IMR-90 (cell line): ENCODE measurements around the gene ABCB10. TPM values are rescaled to one million over a fixed set of nuclear protein-coding genes. Genes with fewer than 3 reads are reported as not detected.

Experiments used
- ATAC-seq: fragments of 200-7000 bp; cut with Tn5 transposase; 2 replicates; pipeline ENCODE4 v1.9.1; 2020; ENCODE audit warnings: low read depth, mild to moderate bottlenecking, moderate library complexity
- BruUV-seq: library from RNA; stranded (reverse); fragments of 400-500 nt; replicated peaks from 2 replicates; lab custom pipeline; 2021; lab: Mats Ljungman, UMichigan
- CTCF ChIA-PET: fragments of 300-600 bp; formaldehyde crosslinking; extraction: SDS; loops from one replicate; lab custom pipeline; 2021; ENCODE audit warnings: antibody characterized with exemption; lab: Yijun Ruan, JAX
- POLR2A ChIA-PET: fragments of 300-600 bp; sonication (Branson Sonifier 250); formaldehyde crosslinking; loops from one replicate; lab custom pipeline; 2022; ENCODE audit warnings: antibody characterized with exemption; ENCODE audit not compliant: unreplicated experiment; lab: Charles Lee
- DNase-seq: peaks from one replicate; pipeline ENCODE4 v3.0.0; 2013
- H2AFZ ChIP-seq: replicated peaks from 2 replicates; pipeline ENCODE3; 2013; ENCODE audit warnings: low read length, mild to moderate bottlenecking; ENCODE audit not compliant: poor library complexity
- H2AK5ac ChIP-seq: 2 replicates; pipeline ENCODE4 v1.6.1; 2013; ENCODE audit warnings: low read depth, low read length, inconsistent platforms
- H2AK9ac ChIP-seq: replicated peaks from 2 replicates; pipeline ENCODE3; 2013; ENCODE audit warnings: mild to moderate bottlenecking, low read depth, low read length, moderate library complexity; ENCODE audit not compliant: poor library complexity
- H2BK120ac ChIP-seq: 2 replicates; pipeline ENCODE4 v1.6.1; 2013; ENCODE audit warnings: low read depth, low read length, inconsistent platforms
- H2BK15ac ChIP-seq: 3 replicates; pipeline ENCODE4 v1.6.1; 2013; ENCODE audit warnings: low read depth, low read length, inconsistent platforms
- H2BK20ac ChIP-seq: 2 replicates; pipeline ENCODE4 v1.6.1; 2013; ENCODE audit warnings: low read depth, mild to moderate bottlenecking, inconsistent platforms, low read length, moderate library complexity
- H2BK5ac ChIP-seq: 2 replicates; pipeline ENCODE4 v1.6.1; 2013; ENCODE audit warnings: mild to moderate bottlenecking, low read depth, low read length, inconsistent platforms; ENCODE audit not compliant: poor library complexity, severe bottlenecking
- H3K14ac ChIP-seq: replicated peaks from 2 replicates; pipeline ENCODE4 v1.6.1; 2013; ENCODE audit warnings: low read depth, low read length, inconsistent platforms
- H3K18ac ChIP-seq: 2 replicates; pipeline ENCODE4 v1.6.1; 2013; ENCODE audit warnings: low read depth, low read length, control low read depth
- H3K23ac ChIP-seq: 2 replicates; pipeline ENCODE4 v1.6.1; 2013; ENCODE audit warnings: low read depth, low read length, inconsistent platforms
- H3K27ac ChIP-seq: 2 replicates; pipeline ENCODE4 v1.5.1; 2013; ENCODE audit warnings: mild to moderate bottlenecking, control low read depth, low read length; ENCODE audit not compliant: insufficient read depth
- H3K27me3 ChIP-seq: 2 replicates; pipeline ENCODE4 v1.6.1; 2013; ENCODE audit warnings: low read length; ENCODE audit not compliant: control insufficient read depth, insufficient read depth
- H3K36me3 ChIP-seq: 2 replicates; pipeline ENCODE4 v1.6.1; 2013; ENCODE audit warnings: low read length, mixed read lengths; ENCODE audit not compliant: control insufficient read depth, insufficient read depth
- H3K4ac ChIP-seq: 2 replicates; pipeline ENCODE4 v1.6.1; 2013; ENCODE audit warnings: low read depth, low read length, inconsistent platforms
- H3K4me1 ChIP-seq: 2 replicates; pipeline ENCODE4 v1.6.1; 2013; ENCODE audit warnings: low read length, mixed read lengths; ENCODE audit not compliant: control insufficient read depth, insufficient read depth
- H3K4me2 ChIP-seq: 2 replicates; pipeline ENCODE4 v1.6.1; 2013; ENCODE audit warnings: low read depth, mild to moderate bottlenecking, control low read depth, low read length, moderate library complexity
- H3K4me3 ChIP-seq: 2 replicates; pipeline ENCODE4 v1.5.1; 2013; ENCODE audit warnings: low read depth, mild to moderate bottlenecking, control low read depth, low read length, moderate library complexity; ENCODE audit not compliant: insufficient read depth
- H3K56ac ChIP-seq: 2 replicates; pipeline ENCODE4 v1.6.1; 2013; ENCODE audit warnings: low read length, inconsistent platforms; ENCODE audit not compliant: insufficient read depth; ENCODE audit errors: extremely low read depth
- H3K79me1 ChIP-seq, 2 experiments: 2 replicates each; pipeline ENCODE4 v1.6.1; 2013; ENCODE audit warnings: low read length in 2 of 2, inconsistent platforms in 1 of 2, low read depth in 1 of 2
- H3K9ac ChIP-seq: 2 replicates; pipeline ENCODE4 v1.6.1; 2013; ENCODE audit warnings: low read depth, low read length, control low read depth
- H3K9me1 ChIP-seq: 2 replicates; pipeline ENCODE4 v1.6.1; 2013; ENCODE audit warnings: low read length, inconsistent platforms; ENCODE audit not compliant: insufficient read depth
- H3K9me3 ChIP-seq: 2 replicates; pipeline ENCODE4 v1.6.1; 2013; ENCODE audit warnings: low read length; ENCODE audit not compliant: control insufficient read depth, insufficient read depth
- H4K20me1 ChIP-seq: 2 replicates; pipeline ENCODE4 v1.6.1; 2013; ENCODE audit warnings: low read length, inconsistent platforms; ENCODE audit not compliant: insufficient read depth
- H4K5ac ChIP-seq: 2 replicates; pipeline ENCODE4 v1.6.1; 2013; ENCODE audit warnings: mild to moderate bottlenecking, low read depth, low read length, control low read depth
- H4K8ac ChIP-seq, 2 experiments: 2 replicates each; pipeline ENCODE4 v1.6.1; 2013; ENCODE audit warnings: low read depth in 2 of 2, low read length in 2 of 2, control low read depth in 1 of 2, inconsistent platforms in 1 of 2
- H4K91ac ChIP-seq: 2 replicates; pipeline ENCODE4 v1.6.1; 2013; ENCODE audit warnings: low read depth, low read length, inconsistent platforms; ENCODE audit not compliant: insufficient read depth
- POLR2A ChIP-seq: IDR thresholded peaks from 2 replicates; pipeline ENCODE4 v1.6.1; 2012; ENCODE audit warnings: mild to moderate bottlenecking, low read depth, low read length
- RCOR1 ChIP-seq: IDR thresholded peaks from 2 replicates; pipeline ENCODE4 v1.6.1; 2012; ENCODE audit warnings: mild to moderate bottlenecking, low read length, improper control_type of control experiment; ENCODE audit not compliant: insufficient replicate concordance
- USF2 ChIP-seq: fragments of 150-350 bp; IDR thresholded peaks from 2 replicates; pipeline ENCODE4 v1.6.1; 2017; ENCODE audit warnings: mild to moderate bottlenecking, antibody characterized with exemption, low read length, low read depth
- WGBS, 2 experiments: methylation state at CpG; one replicate each; pipeline versions ENCODE4 v1.1.5 to v1.1.7; 2013; ENCODE audit warnings: missing lambda C conversion rate in 2 of 2; ENCODE audit not compliant: insufficient read length in 1 of 2; ENCODE audit errors: extremely low coverage in 2 of 2; 5-methylcytosine and 5-hydroxymethylcytosine counted together
- dilution Hi-C: fragments of 300-500 bp; cut with HindIII; formaldehyde crosslinking; loops from one replicate; pipeline ENCODE4 v1.14.3; 2018; ENCODE audit warnings: low sequenced_read_pairs; ENCODE audit not compliant: unreplicated experiment
- in situ Hi-C: fragments of 300-500 bp; cut with MboI; formaldehyde crosslinking; loops from 3 replicates; pipeline ENCODE4 v1.14.3; 2019; ENCODE audit warnings: low sequenced_read_pairs, inconsistent platforms, mixed read lengths
- intact Hi-C: fragments of 100-400 bp; cut with micrococcal nuclease; formaldehyde crosslinking; loops from 2 replicates; pipeline ENCODE4 v1.10.0; 2022
- polyA plus RNA-seq, 3 experiments: library from polyadenylated mRNA; depleted of rRNA; stranded (reverse); fragments of >200 nt; gene quantifications; 2 replicates each; pipeline ENCODE4 v1.2.3, GENCODE V29; 2012; ENCODE audit warnings: low replicate concordance in 1 of 3
- total RNA-seq: library from RNA; depleted of rRNA; stranded (reverse); fragments of >200 nt; gene quantifications from 2 replicates; pipeline ENCODE4 v1.2.3, GENCODE V29; 2012

ABCB10 gene
- total and polyA plus RNA-seq, 2 of the 4 experiments (the other 2 are of a cell fraction), result 6.5 to 10.9 TPM

GRCh38 chr1:229579059-229579673, 20.7 kb upstream of the ABCB10 start:
- H3K79me1 ChIP-seq, result no peaks in the 10 kb centered on the region
- WGBS, 2 experiments, result 0% methylated on average over 5 of the region's 9 CpGs; no CpG with 5 or more reads in 1 of the 2 experiments
- no TSS peak for BruUV-seq
- H3K4ac ChIP-seq, result no peak overlapping the region
- 0 out of 2 replicates have a peak overlapping the region, but pooled peaks have one; percentile 16 for H3K23ac ChIP-seq
- H3K14ac ChIP-seq, result no peak overlapping the region
- peak overlapping the region; percentile 44; the same call in 1 of the 2 replicates for H3K4me2 ChIP-seq
- ChIA-PET CTCF (interaction anchor here (1.8 kb wide), 1 partner anchor 11 kb away, joined by 3 read pairs; no protein-coding TSS in a partner anchor), POLR2A (no interaction called here)
- in situ Hi-C loops, result no loop called here
- H2BK5ac ChIP-seq, result no peak overlapping the region
- no peaks in the 10 kb centered on the region for H3K9me3 ChIP-seq
- no peak overlapping the region for H3K27ac ChIP-seq
- DNase-seq, result peak; percentile 24
- intact Hi-C loops, result no loop called here
- H2BK120ac ChIP-seq, result no peak overlapping the region
- H3K4me1 ChIP-seq, result peaks cover 2% of the 10 kb centered on the region; the same call in 1 of the 2 replicates
- H2AFZ ChIP-seq, result peak overlapping the region; percentile 80
- H3K18ac ChIP-seq, result no peak overlapping the region
- H3K9ac ChIP-seq, result no peak overlapping the region
- no peak overlapping the region for H4K91ac ChIP-seq
- ATAC-seq, result peak; percentile 70
- TF ChIP-seq POLR2A, result no peak
- no peak for TF ChIP-seq USF2
- TF ChIP-seq RCOR1, result no peak
- no peak overlapping the region for H2BK15ac ChIP-seq
- H3K4me3 ChIP-seq, result no peak overlapping the region
- no peak overlapping the region for H4K5ac ChIP-seq
- H3K27me3 ChIP-seq, result no peaks in the 10 kb centered on the region
- H4K20me1 ChIP-seq, result no peaks in the 10 kb centered on the region
- no peak overlapping the region for H4K8ac ChIP-seq
- dilution Hi-C loops, result no loop called here
- H2AK9ac ChIP-seq, result peak overlapping the region; percentile 51
- peaks cover 5% of the 10 kb centered on the region; the same call in 1 of the 2 replicates for H3K9me1 ChIP-seq
- H3K36me3 ChIP-seq, result no peaks in the 10 kb centered on the region
- no peak overlapping the region for H2BK20ac ChIP-seq
- no peak overlapping the region for H3K56ac ChIP-seq
- H2AK5ac ChIP-seq, result no peak overlapping the region
